GM19239 (cell line): Measurements from ENCODE around the gene CHD2.
"Not testable (repeated sequence)": the region's sequence is repeated elsewhere in the genome, so short reads cannot be mapped to it uniquely, and the experiment has no call there.

Experiments
- DNase-seq: peaks from one replicate; pipeline ENCODE4 v3.0.0; 2011; ENCODE audit warnings: low spot score; ENCODE audit not compliant: insufficient read length
- FAIRE-seq: peaks from 2 replicates; lab custom pipeline; 2011; peaks lifted over from hg19 to GRCh38; lab: Jason Lieb, UNC

CHD2 gene

DNA sequence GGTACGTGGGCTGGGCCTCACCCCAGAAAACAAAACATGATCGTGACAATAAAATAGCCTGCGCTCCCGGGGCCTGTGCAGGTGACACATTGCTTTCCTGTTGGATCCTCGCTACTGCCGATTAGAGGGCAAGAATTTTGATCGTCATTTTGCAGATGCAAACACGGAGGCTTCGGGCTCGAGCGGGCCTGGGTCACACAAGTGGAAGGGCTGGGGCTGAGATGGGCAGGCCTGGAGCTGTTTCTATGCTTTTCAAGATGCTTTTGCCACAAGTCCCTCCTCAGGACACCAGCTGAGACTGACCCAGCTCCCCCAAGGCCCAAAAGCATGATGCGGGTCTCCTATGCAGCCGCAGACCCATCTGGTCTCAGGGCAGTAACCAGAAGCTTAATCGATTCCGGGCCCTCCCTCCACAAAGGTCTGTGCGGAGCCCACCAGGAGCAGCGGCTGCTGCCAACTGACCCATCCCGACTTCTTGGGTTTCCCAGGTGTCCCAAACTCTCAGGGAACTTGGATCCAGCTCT, 158.8 kb downstream of the CHD2 start:
- no peak for DNase-seq
- no peak for FAIRE-seq

DNA sequence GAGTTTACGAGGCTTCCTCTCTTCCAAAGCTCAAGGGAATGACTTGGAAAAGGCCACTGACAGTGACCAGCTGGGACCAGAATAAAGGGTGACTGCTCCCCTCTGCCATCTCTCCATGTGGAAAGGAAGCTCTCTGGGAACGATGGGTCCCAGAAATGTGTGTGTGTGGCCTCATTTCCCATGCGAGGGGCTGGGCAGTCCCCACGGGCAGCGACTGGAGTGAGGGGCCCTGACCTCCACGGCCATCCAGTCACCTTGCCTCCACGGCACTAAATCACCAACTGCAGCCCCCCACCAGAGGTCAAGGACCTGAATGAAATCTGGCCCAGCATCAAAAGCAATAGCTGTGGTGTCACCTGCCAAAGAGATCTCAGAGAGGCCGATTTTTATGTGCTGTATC, 159.3 kb downstream of the CHD2 start:
- no peak for DNase-seq
- FAIRE-seq, result no peak

DNA sequence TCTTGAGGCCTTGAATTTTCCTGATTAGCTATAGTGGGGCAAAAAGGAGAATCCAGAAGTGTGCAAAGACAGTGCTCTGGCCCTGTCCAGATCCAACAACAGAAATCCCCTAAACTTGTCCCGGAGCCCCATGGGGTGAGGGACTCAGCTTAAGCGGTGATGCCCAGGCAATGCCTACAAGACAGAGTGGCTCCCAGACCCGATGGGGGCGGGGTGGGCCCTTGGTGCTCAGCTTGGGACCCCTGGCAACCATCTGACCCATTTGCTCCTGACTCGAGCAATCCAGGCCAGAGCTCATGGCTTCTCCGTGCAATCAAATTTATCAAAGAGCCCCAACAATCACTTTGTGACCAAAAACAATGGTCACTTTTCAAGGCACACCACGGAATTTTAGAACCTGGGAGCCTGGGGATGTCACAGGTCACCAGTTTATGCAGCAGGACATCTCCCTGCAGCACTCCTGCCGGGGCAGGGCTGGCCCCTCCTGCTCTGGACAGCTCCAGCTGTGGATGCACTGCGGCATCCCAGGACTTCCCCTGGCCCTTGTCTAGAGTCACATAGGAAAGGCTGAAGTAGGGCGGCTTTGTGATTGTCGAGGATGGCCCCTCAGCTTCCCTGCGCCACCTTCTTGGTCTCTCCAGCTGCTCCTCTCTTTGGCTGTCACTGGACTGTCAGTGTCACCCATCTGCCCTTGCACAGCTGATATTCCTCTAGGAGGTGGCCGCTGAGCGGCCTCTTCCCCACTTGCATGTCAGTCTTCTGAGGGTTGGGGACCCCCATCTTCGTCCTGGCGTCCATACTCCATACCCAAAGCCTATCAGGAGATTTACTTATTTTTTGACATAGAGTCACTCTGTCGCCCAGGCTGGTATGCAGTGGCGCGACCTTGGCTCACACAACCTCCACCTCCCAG, 160.5 kb downstream of the CHD2 start:
- no peak for FAIRE-seq
- no peak for DNase-seq

DNA sequence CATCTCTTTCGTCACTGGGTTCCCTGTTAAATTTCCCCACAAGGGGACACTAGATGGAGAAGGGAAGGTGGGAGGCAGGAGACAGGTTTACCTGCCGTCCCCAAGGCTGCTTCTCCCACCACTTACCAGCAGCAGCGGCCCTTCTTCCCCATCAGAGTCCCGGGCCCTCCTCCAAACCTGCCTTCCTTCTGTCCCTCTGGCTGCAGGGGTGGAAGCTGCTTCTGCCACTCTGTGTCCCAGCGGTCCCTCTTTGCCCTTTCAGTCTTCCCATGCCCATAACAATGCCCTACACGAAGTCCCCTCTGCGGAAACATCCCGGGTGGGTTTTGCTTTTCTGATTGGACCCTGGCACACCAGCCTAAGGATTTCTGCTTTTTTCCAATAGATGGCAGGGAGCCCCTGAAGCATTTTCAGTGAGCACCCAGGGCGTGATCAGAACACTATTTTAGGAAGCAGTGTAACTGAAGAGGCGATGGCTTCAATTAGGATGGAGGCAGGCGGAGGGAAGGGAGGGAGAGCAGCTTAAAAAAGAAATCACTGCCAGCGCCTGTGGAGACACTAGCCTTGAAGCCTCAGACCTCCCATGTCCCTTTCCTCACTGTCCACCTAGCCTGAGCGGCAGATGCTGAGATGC, 162.6 kb downstream of the CHD2 start:
- not testable (repeated sequence) for FAIRE-seq, DNase-seq

DNA sequence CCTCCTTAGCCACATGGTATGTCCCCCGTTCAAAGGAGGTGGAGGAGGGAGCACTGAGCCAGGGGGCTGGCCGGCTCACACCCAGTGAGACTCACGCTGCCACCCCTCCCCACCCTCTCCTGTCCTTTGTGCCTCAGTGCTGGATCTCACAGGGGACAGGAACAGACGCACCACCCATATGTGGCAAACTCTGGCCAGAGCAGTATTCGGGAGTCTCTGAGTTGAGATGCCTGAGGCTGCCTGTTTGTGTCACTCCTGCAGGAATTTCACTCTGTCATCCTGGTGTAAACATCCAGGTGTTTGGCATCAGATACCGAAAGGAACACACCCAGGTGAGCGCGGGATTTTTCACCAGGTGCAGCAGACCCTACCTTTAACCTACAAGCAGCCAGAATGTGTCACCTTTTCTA, 163.1 kb downstream of the CHD2 start:
- no peak for FAIRE-seq
- no peak for DNase-seq

DNA sequence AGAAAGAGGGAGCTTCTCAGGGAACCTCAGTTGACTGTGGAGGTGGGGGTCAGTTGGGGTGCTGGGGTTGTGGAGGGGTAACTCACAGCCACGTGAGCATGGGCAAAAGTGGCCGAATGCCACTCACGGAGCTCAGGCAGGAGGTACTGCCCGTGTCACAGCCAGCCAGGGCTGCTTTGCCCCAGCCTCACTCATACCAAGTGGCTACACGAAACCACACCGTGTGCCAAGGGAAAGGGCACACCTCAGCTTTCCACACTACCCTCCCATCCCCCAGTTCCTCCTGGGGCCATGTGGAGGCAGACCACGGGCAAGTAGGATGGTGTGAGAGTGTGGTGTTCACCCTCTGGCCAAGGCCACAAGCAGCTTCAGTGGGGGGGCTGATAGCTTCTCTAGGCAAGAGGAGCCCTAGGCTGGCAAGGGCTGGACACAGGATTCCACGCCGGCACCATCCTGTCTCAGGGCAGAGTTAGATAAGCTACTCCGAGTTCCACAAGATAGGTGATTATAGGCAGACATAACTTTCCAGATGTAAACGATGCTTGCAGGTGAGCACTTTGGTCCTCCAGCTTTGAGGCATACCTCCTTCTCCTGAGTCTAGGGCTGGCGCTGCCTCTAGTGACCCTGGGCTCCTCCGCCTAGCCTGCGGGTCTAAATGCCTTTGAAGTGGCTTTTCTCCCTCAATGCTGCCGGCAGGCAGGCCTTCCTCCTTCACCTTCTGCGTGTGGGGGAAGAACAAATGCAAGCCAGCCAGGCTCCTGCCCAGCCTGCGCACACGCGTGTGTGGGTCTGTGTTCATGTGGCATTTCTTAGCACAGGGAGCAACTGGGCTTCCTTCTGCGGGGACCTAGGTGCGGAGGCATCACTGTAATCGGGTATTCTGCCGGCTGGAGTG, 163.9 kb downstream of the CHD2 start:
- no peak for DNase-seq
- no peak for FAIRE-seq

DNA sequence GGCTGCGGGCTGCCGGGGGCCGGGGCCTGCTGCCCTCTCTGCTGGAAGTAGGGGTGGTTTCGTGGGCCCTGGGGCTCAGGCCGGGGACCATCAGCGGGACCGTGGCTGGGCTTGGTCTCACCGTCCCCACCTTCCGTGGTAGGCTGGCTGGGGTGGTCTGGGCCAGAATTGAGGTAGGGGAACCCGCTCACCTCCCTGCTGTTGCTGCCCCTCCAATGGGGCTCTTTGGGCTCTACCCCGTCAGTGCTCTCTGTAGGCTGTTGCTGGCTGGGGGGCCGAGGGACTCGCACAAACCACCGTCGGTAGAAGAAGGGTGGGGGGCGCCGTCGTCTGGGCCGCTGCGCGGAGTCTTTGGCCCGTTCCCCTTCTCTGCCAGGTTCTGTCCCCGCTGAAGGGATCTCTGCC, 165.5 kb downstream of the CHD2 start:
- DNase-seq (no peak), FAIRE-seq (no peak)

DNA sequence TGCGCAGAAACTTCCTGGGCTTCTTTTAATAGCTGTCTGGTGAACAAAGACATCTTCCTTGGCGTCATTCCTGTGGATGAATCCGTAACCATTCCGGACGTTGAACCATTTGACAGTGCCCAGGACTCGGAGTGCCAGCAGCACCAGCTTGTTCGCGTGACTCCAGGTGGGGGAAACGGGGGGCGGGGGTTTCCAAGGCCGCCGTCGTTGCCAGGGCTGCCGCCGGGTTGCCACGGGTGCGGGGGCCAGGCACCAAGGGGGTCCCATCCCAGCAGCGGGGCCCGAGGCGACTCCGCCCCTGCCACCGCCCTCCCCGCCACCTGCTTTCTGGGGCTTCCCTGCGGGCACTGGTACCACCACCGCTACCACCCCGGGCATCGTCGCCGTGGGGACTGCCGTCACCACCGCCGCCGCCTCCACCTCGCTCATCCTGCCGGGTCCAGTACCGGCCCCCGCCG, 166.1 kb downstream of the CHD2 start:
- DNase-seq, result no peak
- FAIRE-seq, result no peak

DNA sequence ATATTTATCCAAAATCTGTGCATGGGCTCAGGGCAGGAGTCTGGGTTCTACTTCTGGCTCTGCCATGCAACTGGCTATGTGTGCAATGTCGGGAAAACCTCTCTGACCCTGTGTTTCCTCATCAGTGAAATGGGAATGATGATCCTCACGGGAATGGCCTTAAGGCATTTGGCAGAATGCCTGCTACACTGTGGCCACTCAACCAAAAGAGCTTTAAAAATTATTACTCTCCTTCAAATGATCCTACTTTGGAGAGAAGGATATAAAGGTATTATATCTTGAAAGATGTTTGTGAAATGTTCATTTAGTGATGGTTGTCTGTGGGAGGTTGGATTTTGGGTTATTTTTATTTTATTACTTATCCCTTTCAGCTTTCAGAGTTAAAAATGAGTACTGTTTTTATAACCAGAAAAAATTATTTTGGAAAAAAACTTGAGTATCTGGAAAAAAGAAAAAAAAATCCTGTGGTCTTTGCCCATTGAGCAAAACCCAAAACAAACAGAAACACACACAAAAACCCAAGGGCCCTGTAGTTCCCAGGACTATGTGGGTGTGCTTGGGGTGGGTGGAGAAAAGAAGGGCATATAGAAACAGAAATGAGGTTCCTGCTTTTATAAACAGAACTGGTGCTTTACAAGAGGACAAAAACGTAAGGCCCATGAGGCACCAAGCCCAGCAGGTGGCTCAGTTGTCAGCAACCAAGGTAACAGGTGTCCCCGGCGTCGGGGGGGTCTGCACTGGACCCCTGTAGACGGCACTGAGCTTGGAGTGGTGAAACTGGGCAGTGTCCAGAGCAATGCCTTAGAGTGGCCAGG, 166.9 kb downstream of the CHD2 start:
- DNase-seq, result no peak
- FAIRE-seq, result no peak

DNA sequence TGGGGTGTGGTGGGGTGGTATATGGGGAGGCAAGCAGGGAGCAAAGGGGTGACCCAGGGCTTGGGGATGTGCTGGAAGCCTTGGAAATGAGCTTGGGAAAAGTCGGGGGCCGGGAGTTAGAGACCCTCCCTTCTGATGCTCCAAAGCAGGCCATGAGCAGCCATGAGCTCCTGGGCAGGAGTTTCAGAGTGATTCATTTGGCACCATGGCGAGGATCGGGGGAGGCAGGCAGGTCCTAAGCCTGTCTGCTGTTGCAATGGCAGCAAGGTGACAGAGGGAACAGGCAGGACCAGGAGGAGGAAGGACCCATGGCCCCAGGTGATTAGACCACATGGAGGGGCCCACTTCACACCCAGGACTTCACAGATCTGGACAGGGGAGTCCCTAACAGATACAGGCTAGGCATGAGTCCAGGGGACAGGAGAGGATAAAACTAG, 167.5 kb downstream of the CHD2 start:
- FAIRE-seq, result no peak
- DNase-seq, result no peak

DNA sequence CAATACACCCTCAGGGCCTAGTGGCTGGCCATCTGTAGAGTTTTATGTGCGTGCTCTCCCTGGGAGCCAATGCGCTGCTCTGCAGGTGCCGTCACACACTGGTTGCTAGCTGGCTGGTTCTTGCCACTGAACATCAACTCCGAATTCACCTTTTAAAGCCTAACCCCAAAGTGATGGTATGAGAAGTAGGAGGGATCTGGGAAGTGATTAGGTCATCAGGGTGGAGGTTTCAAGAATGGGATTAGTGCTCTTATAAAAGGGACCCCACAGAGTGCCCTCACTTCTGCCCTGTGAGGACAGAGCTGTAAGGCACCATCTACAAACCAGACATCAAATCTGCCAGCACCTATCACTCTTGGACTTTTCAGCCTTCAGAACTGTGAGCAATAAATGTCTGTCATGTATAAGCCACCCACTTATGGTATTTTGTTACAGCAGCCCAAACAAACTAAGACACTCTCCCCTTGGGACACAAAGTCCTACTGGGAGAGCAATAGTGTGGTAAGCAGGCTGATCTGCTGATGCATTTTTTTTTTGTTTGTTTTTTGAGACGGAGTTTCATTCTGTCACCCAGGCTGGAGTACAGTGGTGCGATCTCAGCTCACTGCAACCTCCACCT, 168.6 kb downstream of the CHD2 start:
- FAIRE-seq, result no peak

DNA sequence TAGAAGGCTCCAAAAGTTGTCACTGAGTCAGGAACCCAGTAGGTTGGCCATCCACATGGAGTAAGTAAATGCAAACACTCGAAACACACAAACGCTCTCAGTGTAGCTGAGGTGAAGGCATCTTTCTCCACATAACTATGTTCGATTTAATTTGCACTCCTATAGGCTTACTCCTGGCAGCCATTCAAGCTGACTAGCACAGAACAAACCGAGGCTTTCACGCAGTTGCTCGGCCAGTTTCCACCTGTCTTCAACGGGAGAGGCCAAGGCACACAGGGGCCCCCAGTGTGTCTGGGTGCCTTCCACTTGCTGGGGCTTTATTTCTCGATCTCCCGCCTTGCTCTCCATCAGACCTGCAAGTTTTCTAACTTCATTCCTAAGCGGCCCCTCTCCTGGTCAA, 170.0 kb downstream of the CHD2 start:
- DNase-seq, result no peak
- no peak for FAIRE-seq

More for the DNA sequence above, 168.6 kb downstream of the CHD2 start:
- no peak for DNase-seq

DNA sequence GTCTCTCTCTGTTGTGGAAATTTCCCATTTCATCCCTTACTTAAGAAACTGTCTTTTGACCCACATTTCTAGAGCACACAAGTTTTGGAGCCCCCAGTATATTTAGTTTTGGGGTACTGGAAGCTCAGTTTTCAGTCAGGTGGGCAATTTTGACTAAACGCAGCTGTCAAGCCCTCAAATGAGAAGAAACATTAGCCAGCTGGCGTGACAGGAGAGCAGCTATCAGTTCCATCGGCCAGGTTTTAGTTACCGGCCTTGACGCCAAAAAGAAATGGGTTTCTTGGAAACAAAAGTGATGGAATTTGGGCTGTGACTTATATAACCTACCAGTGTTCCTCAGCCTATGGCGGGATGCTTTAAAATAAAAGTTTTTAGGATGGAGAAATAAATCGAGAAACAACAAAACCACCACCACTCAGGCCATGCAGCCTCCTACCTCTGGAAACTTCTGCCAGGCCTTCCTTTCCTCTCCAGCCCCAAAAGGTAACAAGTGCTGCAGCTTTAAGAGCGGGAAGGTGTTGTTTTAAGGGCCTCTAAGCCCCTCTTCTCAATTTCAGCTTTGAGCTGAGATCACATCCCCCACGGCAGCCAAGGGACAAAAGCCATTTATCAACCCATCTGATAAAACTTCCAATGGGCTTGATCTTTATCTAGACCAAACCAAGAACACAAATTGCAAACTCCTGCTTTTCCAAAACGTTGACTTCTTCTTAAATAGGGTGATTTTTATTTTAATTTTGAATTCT, 170.6 kb downstream of the CHD2 start:
- FAIRE-seq, result no peak

DNA sequence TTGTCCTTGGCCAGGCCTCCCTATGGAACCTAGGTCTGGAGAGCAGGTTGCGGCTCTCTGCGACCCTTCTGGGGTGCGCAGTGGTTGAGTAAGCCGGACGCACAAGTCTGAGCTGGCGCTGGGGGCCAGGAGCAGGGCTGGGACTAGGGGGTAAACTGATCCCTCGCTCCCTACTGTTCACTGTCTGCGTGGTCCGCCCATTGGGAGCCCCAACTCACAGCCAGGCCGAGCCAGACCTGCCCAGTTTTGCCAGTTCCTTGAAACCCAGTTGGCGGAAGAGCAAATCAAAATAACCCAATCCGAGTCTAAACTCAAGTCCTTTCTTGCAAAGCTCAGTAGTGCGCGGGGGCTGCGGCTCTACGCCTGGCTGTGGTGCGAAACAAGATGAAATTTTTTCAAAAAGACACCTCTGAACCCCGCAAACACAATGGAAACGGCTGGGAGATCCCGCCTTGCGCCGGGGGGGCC, 171.4 kb downstream of the CHD2 start:
- DNase-seq, result no peak
- FAIRE-seq, result no peak

More for the DNA sequence above, 170.6 kb downstream of the CHD2 start:
- DNase-seq, result no peak

DNA sequence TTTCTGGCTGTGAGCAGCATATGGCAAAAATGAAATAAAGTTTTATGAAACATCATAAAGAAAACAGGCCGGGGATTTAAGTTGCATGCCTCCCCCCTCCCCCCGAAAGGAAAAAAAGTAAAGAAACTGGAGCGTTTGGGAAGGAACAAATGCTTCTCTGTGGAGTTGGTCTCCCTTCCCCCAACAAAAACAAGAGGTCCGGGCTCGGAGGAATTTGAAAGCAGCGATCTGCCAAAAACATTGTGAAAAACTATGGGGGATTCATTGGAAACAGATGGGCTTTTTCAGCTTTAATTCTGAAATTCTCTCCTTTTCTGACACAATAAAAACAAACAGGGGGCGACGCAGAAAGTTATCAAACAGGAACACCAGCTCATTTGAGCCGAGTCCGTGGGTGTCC, 171.9 kb downstream of the CHD2 start:
- no peak for DNase-seq
- no peak for FAIRE-seq

DNA sequence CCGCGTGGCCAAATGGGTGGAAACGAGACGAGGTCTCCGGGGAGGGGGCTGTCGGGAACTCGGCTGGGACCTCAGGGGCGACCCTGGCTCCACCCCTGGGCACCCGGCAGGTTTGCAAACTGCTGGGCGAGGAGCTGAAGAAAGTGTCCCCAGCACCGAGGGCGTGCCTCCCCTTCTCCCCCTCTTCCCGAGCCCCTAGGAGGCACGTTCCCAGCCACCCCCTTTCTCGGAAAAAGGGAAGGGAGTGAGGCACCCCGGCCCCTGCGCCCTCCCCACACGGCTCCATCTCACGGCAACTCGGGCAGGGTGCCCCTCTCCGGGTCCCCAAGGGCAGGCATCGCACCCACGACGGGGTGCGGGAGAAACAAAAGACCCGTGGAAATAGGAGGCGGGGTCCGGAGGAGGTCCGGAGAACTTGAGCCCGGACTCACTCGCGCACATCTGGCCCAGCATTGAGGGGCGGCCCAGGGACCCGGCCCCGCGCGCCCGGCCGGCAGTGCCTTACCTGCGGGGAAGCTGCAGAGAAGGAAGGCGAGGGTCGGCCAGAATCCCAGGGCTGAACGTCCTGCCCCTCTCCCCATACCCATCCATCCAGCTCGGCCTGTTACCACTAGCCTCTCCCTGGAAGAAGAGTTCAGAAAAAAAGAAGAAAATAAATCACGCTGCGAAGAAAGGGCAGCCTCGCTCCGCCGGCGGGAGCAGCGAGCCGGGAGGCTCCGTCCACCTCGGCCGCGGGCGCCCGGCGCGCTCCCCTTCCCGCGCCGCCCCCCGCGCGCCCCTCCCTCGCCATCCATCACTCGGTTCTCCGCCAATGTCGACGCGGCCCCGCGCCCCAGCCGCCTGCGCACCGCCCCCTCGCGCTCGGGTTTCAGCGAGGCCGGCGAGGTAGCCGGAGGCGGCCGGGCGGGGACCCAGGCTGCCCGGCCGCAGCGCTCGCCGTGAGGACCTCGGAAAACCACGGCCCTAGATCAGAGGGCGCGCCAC, 172.6 kb downstream of the CHD2 start:
- no peak for FAIRE-seq
- DNase-seq, result no peak

DNA sequence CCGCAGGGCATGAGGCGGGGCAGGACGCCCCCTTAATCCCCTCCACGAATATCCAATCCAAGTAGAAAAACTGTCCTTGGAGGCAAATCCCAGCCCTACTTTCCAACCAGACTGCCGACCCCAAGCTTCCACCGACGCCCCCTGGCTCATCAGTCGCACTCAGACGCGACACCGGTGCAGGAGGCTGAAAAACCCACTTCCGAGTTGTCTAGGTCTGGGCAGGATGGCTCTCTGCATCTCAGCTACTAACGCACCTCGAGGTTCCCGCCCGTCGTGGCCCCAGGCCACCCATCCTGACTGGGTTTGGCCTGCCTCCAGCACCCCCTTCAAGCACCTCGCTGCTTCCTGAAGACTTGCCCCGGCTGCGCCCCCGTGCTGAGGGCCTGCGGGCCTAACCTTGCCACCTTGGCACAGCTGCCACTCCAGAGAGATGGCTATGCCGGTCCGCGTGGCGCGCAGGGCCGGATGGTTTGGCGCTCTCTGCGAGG, 173.4 kb downstream of the CHD2 start:
- DNase-seq (no peak), FAIRE-seq (no peak)
